GM21526 (cell line): ENCODE measurements around the gene NCKAP5.

Experiments used
- ATAC-seq: cut with Tn5 transposase; IDR thresholded peaks from one replicate; pipeline ENCODE4 v1.9.1; 2021; ENCODE audit warnings: moderate library complexity; ENCODE audit not compliant: unreplicated experiment, low FRiP score

NCKAP5 gene

DNA sequence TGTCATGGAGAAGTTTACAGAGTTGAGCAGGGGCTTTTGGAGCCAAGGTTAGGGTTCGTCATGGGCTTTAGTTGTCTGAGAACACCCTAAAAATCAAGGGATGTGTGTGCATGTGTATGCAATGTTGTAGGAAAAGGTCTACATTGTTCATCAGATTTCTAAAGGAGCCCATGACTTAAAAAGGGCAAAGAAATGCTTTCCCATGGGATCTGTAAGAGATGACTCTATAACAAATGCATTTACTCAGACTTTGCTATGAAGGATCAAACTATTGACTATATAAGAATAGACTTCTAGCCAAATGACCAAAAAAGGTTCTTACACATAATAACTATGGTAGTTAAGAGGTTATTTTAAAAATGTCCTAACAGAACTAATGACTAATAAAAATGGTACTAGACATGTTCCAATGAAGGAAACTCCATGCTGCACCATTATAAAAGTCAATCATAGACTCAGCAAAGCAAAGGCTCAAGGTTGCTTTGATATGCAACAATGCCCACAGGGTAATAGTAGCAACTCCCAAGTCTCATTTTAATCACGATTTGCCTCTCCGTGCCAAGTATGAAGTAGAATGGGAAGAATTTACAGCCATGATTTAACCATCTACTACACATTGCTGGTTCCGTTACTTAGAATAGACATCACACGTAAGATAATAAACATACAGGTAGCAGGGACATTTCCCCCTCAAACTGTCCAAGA lies 158.5 kb downstream of the NCKAP5 start:
- no peak for ATAC-seq

DNA sequence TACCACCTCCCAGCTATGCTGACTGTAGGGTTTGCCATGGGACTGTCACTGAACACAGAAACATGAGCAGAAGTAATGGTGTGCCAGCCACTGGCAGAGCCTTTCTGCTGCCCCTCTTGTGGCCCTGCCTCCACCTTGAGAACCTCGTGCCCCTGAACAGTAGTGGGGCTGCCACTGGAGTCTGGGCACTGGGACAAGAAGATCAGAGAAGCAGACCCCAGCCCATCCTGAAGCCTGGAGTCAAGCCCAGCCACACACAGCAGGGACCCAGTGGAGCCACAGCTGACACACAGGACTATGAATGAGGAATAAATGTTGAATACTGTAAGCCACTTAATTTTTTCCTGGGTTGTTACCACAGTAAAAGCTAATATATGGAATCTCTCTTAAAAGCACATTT lies 159.6 kb downstream of the NCKAP5 start:
- no peak for ATAC-seq

DNA sequence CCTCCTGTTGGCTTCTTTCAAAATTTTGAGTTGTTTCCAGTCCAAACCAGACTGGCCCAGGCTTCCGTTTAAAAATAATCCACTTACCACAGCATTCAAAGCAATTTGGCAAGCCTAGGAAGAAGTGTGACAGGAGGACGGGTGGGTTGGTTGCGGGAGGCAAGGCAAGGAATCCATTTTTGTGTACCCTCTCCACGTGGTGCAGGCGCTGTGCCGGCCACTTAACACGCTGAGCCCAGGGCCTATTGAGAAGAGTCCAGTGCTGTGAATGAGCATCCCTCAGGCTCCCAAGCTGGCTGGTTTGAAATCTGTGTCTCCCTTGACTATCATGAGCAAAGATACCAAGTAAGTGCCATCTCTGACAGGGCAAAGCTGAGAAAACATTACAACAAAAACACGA lies 160.9 kb downstream of the NCKAP5 start:
- no peak for ATAC-seq

DNA sequence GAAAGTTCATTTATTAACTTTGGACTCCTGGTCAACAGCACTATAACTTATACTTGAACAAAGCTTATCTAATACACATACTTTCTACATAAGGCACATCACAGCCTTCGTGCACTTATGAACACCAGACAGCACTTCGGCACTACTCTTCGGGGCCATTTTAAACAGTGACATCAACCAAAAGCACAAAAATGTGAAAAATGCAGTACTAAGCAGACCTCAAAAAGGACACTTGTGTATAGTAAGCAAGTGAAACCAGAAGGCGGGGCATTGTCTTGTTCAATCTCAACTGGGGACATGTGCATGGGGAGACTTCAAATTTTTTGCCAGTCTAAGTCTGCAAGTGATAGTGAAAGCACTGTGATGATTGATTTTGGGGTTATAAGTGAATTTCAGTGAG lies 163.0 kb downstream of the NCKAP5 start:
- no peak for ATAC-seq

- ATAC-seq, result no peak
Observed at GRCh38 chr2:133400411-133400810, 167.9 kb downstream of the NCKAP5 start.

- no peak for ATAC-seq
Observed at GRCh38 chr2:133393895-133394294, 174.4 kb downstream of the NCKAP5 start.

DNA sequence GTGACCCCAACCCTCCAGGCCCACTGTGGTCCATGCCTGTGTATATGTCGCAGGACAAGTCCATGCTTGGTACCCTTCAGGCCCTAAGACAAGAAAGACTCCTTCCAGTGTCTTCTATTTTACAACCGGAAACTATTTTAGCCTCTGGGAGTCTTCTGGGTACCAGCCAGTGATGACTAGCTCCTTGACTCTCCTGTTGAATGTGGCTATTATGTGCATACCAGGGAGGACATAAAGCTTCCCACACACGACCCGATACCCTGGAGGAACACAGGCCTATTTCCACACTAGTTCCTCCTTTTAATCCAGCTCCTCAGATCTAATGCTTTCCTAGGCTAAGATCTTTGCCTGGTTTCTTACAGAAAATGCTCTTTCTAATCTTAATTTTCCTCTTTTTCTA lies 178.1 kb downstream of the NCKAP5 start:
- no peak for ATAC-seq

DNA sequence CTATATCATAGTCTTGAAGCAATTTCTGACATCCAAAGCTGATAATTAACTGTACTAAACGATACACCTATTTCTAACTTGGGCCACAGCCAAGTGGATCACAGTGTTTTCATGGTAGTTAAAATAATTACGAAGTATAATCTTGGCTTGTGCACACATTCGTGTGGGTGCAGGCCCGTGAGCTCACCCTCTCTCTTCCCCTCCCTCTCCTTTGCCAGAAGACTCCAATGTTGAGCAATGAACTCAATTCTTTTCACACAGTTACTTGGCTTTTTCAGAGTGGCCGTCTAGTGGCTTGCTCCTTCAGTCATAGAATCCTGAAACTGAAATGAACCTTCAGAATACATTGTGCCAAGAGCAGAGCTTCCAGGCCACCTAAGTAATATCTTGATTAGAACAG lies 178.7 kb downstream of the NCKAP5 start:
- no peak for ATAC-seq

DNA sequence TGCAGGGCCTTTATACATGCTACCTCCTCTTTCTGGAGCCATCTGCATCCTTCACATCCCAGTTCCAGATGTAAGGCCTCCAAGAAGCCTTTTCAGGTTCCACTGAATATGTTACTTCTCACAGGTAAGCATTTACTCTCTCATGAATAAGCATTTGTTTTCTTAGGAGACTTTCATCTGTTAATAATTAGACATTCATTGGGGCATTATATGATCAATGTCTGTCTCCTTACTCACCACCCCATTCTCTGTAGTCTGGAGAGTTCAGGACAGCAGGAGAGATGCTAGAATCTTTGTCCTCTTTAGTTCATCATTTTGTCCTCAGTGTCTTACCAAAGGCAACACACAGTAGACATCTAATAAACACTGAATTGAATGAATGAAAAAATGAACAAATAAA lies 185.7 kb downstream of the NCKAP5 start:
- no peak for ATAC-seq

DNA sequence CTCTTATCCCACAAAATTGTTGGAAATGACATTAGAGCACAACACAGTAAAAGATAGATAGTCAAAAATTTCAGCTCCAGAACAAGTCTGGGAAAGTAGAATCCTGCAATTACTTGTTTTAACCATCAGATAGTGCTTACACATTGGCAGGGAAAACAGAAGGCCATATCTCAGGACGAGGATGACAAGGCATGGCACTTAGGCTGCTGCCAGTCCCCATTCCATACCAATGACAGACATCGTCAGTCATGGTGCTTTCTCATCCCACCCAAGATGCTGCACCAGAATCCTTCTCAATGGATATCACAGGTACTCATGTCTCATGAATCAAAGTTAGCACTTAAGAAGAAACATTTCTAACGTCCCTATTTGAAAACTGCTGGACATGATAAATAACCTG lies 187.3 kb downstream of the NCKAP5 start:
- no peak for ATAC-seq

- no peak for ATAC-seq
Observed at GRCh38 chr2:133378928-133379549, 189.2 kb downstream of the NCKAP5 start.

- ATAC-seq, result no peak
Observed at GRCh38 chr2:133378386-133378785, 189.9 kb downstream of the NCKAP5 start.

DNA sequence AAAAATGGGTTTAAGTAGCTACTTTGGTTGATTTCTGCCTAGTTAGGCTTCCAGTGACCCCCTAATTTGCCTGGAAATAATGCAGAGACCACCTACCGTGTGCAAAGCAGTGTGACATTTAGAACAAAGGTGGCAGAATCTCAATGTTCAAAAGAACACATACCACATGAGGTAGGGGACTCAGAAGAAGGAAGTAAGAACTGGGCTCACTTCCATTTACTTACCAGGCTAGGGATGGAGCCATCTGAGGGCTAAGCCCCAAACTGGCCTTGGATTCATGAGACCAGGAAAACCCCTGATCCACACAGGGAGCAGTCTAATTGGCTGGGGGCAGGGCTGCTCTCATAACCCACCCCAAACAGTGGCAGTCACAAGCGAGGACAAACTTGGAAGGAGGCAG lies 190.7 kb downstream of the NCKAP5 start:
- no peak for ATAC-seq

DNA sequence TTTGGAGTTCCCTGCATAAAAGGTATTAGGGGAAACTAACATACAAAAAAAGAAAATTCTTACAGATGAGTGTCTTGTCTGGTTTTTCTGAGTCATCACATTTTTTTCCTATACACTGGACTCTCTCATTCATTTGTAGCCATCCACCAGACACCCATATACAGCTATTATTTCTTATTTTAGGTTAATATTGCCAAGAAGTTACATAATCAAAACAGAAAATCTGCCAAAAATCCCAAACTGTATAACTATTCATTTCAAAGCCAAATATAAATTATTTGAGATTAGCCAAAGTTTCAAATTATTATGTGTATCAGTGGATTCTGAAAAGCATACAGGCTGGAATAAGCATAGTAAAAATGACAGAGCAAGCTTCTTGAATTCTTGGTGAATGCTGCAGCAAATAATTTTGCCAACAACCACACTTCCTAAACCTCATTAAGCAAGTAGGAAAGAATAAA lies 191.2 kb downstream of the NCKAP5 start:
- no peak for ATAC-seq

- no peak for ATAC-seq
Observed at GRCh38 chr2:133374781-133375180, 193.5 kb downstream of the NCKAP5 start.

GRCh38 chr2:133371286-133371685 lies 197.0 kb downstream of the NCKAP5 start:
- ATAC-seq, result no peak

- ATAC-seq, result no peak
Observed at GRCh38 chr2:133369901-133370658, 198.2 kb downstream of the NCKAP5 start.

DNA sequence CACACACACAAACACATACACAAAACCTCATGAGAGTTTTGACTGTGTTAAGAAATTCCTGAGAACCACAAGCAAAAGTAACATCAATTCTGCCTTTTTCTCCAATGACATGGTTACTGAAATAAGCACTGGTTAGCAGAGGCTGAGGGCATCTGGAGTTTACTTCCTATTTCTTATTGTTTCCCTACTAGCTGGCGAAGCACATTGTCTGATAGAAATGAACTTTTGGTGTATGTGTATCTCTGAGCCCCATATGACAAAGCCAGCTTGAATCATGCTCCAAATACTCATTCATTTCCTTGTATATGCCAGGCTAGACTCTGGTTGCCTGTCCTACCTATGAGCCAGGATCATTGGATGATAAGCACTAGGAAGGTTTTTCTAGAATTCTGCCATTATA lies 203.1 kb downstream of the NCKAP5 start:
- ATAC-seq, result no peak

DNA sequence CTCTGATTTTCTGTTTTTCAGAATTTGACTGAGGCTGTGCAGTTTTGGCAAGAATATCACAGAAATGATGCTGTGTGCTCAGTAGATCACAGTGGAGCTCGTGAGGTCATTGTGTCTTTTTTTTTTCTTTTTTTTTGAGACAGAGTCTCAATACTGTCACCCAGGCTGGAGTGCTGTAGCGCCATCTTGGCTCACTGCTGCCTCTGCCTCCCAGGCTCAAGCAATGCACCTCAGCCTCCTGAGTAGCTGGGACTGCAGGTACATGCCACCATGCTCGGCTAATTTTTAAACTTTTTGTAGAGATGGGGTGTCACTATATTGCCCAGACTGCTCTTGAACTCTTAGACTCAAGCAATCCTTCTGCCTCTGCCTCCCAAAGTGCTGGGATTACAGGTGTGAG lies 203.6 kb downstream of the NCKAP5 start:
- no peak for ATAC-seq

DNA sequence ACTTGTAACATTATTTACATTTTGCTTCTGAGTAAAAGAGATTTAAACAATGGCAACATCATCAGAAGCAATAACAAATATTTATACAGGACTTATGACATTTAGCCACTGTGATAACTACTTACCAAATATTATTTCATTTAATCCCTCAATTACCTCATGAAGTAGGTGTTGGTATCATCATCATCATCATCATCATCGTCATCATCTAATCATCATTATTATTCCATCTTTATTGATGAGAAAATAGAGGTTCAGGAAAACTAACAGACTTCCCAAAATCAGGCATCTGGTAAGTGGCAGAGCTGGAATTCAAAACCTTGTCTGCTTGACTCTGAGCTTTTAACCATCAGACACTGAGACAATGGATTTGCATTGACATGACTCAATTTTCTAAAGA lies 204.4 kb downstream of the NCKAP5 start:
- ATAC-seq, result no peak

GRCh38 chr2:133362061-133362476 lies 206.2 kb downstream of the NCKAP5 start:
- ATAC-seq, result no peak

DNA sequence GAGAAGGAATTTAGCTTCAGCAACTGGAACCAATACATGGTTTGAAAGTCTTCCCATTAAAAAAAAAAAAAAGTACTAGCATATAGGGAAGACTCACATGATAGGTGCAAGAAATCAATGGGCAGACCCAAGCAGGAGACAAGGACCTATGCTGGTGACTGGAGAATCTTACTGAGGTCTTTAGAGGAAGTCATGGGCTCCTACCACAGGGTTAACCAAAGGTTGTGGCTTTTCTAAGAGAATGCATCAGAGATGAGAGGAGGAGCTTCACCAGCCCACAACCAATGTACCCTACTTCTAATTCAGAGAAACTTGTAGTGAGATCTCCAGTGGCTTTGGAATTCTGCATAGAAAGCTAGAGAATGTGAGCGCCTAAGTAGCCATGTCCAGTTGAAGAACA lies 207.4 kb downstream of the NCKAP5 start:
- ATAC-seq, result no peak
